K562 (cell line): ENCODE results near the gene ARHGEF17.
"Not testable (repeated sequence)": the region's sequence is repeated elsewhere in the genome, so short reads cannot be mapped to it uniquely, and the experiment has no call there.

Experiments used
- EZH2 ChIP-seq: IDR thresholded peaks from 2 replicates; pipeline ENCODE4 v1.6.1; 2012; ENCODE audit warnings: low read depth, mild to moderate bottlenecking, inconsistent platforms, low read length, borderline replicate concordance
- FOXA3 ChIP-seq, 2 experiments: fragments of 450-650 bp in 1 of 2; sonication (generic) in 1 of 2; formaldehyde crosslinking; IDR thresholded peaks in 1 of 2; conservative IDR thresholded peaks in 1 of 2; 2 replicates each; pipeline versions ENCODE4 v1.4.0 to v1.8.0; 2020 to 2022; ENCODE audit warnings: mild to moderate bottlenecking in 2 of 2, missing genetic modification reagents in 1 of 2
- GABPA ChIP-seq: fragments of 200-800 bp; sonication (Bioruptor generic); conservative IDR thresholded peaks from 2 replicates; pipeline ENCODE4 v1.6.1; 2016; ENCODE audit warnings: low read depth, missing genetic modification characterization, missing compliant biosample characterization
- LEF1 ChIP-seq: fragments of 450-650 bp; IDR thresholded peaks from 2 replicates; pipeline ENCODE4 v1.6.1; 2016; ENCODE audit warnings: mild to moderate bottlenecking
- POLR2A ChIP-seq: fragments of 450-650 bp; conservative IDR thresholded peaks from 2 replicates; pipeline ENCODE4 v1.6.1; 2016
- RBM25 ChIP-seq: fragments of 200-400 bp; formaldehyde crosslinking; IDR thresholded peaks from 2 replicates; pipeline ENCODE4 v1.6.1; 2018; ENCODE audit warnings: low read length, low read depth, moderate library complexity; ENCODE audit not compliant: severe bottlenecking
- RNF2 ChIP-seq: sonication (generic); IDR thresholded peaks from 2 replicates; pipeline ENCODE4 v1.6.1; 2016
- SMARCB1 ChIP-seq: IDR thresholded peaks from 2 replicates; pipeline ENCODE4 v1.6.1; 2011; ENCODE audit warnings: improper control_type of control experiment, low read depth; ENCODE audit not compliant: insufficient read length
- TF ChIP-seq, protein P1 (sequence below), 3 experiments: IDR thresholded peaks in 2 of 3; conservative IDR thresholded peaks in 1 of 3; 2 replicates each; pipeline ENCODE4 v1.5.1; 2011 to 2012; ENCODE audit warnings: low read length in 3 of 3, mild to moderate bottlenecking in 3 of 3, control low read depth in 2 of 3, improper control_type of control experiment in 1 of 3, inconsistent platforms in 1 of 3, low read depth in 1 of 3, mixed read lengths in 1 of 3, moderate library complexity in 1 of 3; ENCODE audit not compliant: insufficient read depth in 2 of 3
- TF ChIP-seq, protein P2 (sequence below), 2 experiments: fragments of 450-650 bp; IDR thresholded peaks; 2 replicates each; pipeline ENCODE4 v1.6.1; 2016; ENCODE audit warnings: mild to moderate bottlenecking in 2 of 2, borderline replicate concordance in 1 of 2, low read depth in 1 of 2, moderate library complexity in 1 of 2

DNA sequence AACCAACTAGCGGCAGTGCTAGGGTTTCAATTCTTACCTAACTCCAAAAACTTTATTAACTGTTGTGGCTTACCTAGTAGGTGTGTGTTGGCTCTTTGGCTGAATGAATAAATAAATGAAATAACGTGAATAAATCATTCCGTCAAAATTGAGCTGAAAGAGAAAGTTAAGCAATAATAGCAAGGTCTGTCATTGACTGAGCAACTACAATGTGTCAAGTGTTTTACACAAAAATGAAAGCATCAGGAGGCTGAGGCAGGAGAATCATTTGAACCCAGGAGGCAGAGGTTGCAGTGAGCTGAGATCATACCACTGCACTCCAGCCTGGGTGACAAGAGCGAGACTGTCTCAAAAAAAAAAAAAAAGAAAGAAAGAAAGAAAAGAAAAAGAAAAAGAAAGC lies 33.9 kb upstream of the ARHGEF17 start:
- not testable (repeated sequence) for TF ChIP-seq LEF1; POLR2A; GABPA; EZH2; RBM25; SMARCB1; RNF2; FOXA3 (CRISPR knock-in tag; conservative IDR thresholded peaks at IDR 0.05 in 1 of 2, IDR thresholded peaks at IDR 0.05 in 1 of 2)
- TF ChIP-seq, protein P1, sequence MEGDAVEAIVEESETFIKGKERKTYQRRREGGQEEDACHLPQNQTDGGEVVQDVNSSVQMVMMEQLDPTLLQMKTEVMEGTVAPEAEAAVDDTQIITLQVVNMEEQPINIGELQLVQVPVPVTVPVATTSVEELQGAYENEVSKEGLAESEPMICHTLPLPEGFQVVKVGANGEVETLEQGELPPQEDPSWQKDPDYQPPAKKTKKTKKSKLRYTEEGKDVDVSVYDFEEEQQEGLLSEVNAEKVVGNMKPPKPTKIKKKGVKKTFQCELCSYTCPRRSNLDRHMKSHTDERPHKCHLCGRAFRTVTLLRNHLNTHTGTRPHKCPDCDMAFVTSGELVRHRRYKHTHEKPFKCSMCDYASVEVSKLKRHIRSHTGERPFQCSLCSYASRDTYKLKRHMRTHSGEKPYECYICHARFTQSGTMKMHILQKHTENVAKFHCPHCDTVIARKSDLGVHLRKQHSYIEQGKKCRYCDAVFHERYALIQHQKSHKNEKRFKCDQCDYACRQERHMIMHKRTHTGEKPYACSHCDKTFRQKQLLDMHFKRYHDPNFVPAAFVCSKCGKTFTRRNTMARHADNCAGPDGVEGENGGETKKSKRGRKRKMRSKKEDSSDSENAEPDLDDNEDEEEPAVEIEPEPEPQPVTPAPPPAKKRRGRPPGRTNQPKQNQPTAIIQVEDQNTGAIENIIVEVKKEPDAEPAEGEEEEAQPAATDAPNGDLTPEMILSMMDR (IDR thresholded peaks at IDR 0.05 in 2 of 3, conservative IDR thresholded peaks at IDR 0.05 in 1 of 3; ENCODE audit: insufficient read depth in 2 of 3, low read depth in 1 of 3, low read length in 3 of 3): not testable (repeated sequence)
- TF ChIP-seq, protein P2, sequence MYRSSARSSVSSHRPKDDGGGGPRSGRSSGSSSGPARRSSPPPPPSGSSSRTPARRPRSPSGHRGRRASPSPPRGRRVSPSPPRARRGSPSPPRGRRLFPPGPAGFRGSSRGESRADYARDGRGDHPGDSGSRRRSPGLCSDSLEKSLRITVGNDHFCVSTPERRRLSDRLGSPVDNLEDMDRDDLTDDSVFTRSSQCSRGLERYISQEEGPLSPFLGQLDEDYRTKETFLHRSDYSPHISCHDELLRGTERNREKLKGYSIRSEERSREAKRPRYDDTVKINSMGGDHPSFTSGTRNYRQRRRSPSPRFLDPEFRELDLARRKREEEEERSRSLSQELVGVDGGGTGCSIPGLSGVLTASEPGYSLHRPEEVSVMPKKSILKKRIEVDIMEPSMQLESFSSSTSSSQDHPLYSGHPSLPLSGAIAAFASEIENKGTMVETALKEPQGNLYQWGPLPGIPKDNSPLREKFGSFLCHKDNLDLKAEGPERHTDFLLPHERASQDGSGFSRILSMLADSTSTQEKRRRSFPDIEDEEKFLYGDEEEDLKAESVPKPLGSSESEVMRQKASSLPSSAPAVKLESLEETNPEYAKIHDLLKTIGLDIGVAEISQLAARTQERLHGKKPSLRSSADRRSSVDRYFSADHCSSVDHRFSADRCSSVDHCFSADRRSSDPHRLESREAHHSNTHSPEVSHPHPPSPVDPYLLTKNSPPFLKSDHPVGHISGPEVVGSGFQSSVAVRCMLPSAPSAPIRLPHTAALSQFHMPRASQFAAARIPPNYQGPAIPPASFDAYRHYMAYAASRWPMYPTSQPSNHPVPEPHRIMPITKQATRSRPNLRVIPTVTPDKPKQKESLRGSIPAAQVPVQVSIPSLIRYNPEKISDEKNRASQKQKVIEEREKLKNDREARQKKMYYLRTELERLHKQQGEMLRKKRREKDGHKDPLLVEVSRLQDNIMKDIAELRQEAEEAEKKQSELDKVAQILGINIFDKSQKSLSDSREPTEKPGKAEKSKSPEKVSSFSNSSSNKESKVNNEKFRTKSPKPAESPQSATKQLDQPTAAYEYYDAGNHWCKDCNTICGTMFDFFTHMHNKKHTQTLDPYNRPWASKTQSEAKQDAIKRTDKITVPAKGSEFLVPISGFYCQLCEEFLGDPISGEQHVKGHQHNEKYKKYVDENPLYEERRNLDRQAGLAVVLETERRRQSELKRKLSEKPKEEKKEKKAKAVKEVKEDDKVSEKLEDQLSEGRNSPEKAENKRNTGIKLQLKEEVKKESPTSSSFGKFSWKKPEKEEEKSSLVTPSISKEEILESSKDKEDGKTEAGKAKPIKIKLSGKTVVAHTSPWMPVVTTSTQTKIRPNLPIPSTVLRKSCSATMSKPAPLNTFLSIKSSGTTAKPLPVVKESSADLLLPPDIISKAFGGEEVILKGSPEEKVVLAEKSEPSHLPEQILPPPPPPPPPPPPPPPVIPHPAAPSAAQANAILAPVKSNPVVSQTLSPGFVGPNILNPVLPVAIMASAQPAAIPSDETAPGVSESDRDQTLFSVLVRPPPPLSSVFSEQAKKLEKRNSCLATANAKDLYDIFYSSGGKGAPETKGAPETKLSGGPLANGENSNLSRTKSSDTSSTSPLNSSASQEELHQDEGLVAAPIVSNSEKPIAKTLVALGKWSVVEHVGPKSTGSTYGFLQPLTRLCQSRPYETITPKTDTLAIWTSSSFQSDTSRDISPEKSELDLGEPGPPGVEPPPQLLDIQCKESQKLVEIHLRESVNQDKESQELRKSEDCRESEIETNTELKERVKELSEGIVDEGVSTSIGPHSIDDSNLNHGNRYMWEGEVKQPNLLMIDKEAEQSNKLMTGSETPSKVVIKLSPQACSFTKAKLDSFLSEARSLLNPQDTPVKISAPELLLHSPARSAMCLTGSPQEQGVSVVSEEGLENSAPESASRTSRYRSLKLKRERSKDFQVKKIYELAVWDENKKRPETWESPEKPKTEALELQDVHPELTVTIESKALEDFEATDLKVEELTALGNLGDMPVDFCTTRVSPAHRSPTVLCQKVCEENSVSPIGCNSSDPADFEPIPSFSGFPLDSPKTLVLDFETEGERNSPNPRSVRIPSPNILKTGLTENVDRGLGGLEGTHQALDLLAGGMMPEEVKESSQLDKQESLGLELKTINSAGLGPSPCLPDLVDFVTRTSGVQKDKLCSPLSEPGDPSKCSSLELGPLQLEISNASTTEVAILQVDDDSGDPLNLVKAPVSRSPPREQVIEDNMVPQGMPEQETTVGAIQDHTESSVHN (IDR thresholded peaks at IDR 0.05; ENCODE audit: borderline replicate concordance in 1 of 2, low read depth in 1 of 2): not testable (repeated sequence)
